Measurements from ENCODE around the gene AIRE. TPM values are rescaled to one million over a fixed set of nuclear protein-coding genes. Genes with fewer than 3 reads are reported as not detected.
"Not testable (repeated sequence)": the region's sequence is repeated elsewhere in the genome, so short reads cannot be mapped to it uniquely, and the experiment has no call there.

The AIRE gene
- polyA plus RNA-seq, 4 donors = 0.19 to 1.2 (median 0.43) TPM

DNA sequence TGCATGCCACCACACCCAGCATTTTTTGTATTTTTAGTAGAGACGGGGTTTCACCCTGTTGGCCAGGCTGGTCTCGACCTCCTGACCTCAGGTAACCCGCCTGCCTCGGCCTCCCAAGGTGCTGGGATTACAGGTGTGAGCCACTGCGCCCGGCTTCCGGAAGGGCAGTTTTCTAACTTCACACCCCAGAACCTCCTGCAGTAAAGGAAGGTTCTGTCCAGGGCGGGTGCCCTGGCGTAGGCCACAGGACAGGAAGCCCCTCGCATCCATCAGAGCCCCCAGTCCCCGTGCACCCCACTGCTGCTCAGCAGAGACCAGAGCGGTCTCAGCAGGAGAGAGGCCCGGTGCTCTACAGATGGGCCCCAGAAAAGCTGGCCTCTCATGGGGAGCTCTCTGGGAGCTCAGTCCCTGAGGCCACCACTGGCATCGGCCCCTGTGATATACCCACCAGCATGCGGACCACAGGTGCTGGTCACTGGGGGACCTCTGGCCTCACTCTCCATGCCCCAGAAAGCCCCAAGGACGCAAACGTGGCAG is 19.9 kb upstream of the AIRE start:
- no peak for DNase-seq (ENCODE audit: low read depth in 4 of 4, low spot score in 2 of 4)

GRCh38 chr21:44267655-44268142 is 18.0 kb upstream of the AIRE start:
- no peak for DNase-seq (ENCODE audit: low read depth in 4 of 4, low spot score in 2 of 4)

DNA sequence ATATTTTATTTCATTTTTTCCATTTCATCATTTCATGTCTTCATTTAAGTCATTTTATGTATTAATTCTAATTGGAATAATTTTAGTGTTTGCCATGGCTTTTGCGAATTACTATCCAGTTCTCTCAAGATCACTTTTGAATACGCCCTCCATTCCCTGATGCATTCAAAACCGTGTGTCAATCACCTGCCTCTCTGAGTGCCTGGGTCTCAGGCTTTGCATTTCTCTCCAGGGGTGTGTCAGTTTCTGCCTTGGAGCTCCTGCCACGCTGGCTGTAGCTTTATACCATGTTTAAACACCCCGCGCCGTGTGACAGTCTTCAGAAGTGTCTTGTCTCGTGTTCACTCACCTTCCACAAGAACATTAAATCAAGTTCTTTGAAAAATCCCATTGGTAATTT is 16.6 kb upstream of the AIRE start:
- DNase-seq (ENCODE audit: low read depth in 4 of 4, low spot score in 2 of 4) = no peak

DNA sequence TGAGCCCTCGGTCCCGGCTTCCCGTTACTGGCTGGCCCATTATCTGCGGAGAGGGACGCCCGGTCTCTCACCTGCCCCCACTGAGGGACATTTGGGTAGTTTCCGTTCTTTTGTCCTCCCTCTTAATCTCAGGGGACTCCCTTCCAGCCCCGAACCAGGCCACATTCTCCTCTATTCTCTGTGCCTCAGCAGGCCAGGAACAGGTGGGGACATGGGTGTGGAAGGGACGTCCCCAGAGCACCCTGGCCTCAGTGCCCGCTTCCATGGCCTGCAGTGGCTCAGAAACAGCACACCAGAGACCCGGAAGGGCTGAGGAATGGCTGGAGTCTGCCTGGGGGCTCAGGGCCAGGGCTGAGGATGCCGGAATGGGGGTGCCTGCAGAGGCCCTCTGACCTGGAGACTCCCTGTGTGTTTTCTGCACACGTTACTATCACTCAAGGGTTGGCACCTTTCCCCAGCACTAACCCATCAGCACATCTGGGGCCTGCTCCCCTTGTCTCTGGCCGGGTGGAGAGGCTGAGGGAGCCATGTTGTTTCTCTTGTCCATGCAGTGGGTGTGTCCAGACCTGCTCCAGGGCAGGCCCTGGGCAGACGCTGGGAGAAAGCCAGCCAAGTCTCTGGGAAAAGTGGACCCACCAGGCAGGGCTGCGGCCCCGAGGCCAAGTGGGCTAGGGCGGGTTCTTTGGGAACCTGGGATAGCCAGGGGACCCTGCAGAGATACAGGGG is 14.0 kb upstream of the AIRE start:
- DNase-seq (ENCODE audit: low read depth in 4 of 4, low spot score in 2 of 4) = no peak

- DNase-seq (ENCODE audit: low read depth in 4 of 4, low spot score in 2 of 4) = no peak
Measured at GRCh38 chr21:44272284-44272858, 13.3 kb upstream of the AIRE start.

DNA sequence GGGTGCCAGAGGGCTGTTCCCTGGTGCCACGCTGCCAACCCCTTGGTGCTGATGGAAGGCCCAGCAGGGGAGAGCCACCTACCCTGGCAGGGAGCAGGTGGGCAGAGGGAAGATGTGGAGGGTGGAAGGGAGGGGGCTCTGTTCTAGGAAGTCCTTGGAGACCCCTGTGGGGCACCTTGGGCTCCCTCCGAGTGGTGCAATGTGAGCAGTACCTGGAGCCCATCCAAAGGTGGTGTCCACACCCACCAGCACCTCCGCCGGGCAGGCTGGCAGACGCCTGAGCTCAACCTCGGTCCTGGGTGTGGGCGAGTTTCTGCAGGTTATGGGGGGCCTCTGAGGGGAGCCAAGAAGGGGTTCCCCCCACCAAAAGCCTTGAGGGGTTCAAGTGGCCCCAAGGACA is 12.6 kb upstream of the AIRE start:
- no peak for DNase-seq (ENCODE audit: low read depth in 4 of 4, low spot score in 2 of 4)

DNA sequence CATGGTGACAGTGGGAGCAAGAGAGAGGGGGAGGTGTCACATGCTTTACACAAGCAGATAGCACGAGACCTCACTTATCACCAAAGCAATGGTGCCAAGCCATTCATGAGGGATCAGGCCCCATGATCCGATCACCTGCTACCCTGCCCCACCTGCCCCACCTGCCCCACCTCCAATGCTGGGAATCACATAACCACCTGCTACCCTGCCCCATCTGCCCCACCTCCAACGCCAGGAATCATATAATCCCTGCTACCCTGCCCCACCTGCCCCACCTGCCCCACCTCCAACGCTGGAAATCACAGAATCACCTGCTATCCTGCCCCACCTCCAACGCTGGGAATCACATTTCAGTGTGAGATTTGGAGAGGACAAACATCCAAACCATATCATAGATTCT is 10.6 kb upstream of the AIRE start:
- DNase-seq (ENCODE audit: low read depth in 4 of 4, low spot score in 2 of 4) = no peak

GRCh38 chr21:44279354-44280260 is 6.1 kb upstream of the AIRE start:
- no peak for DNase-seq (ENCODE audit: low read depth in 4 of 4, low spot score in 2 of 4)

DNA sequence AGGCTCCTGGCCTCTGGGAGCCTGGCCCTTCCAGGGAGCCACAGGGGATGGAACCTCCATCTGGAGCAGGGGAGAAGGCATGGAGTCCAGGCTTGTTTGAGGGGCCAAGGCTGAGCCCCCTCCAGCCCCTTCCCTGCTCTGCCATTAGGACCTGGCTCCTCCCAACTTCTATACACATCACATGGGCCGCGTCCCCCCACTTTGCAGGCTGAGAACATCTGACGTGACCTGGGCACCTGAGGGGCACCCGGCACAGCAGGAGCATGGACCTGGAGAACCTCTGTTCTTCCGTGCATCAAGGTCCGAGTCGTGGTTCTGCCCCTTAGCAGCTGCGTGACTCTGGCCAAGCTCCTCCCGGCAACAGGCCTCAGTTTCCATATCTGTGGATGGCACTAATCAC is 3.9 kb upstream of the AIRE start:
- DNase-seq (ENCODE audit: low read depth in 4 of 4, low spot score in 2 of 4) = no peak

GRCh38 chr21:44282370-44282769 is 3.3 kb upstream of the AIRE start:
- DNase-seq (ENCODE audit: low read depth in 4 of 4, low spot score in 2 of 4) = no peak

- not testable (repeated sequence) for DNase-seq (ENCODE audit: low read depth in 4 of 4, low spot score in 2 of 4)
Measured at GRCh38 chr21:44283211-44283785, 2.4 kb upstream of the AIRE start.

DNA sequence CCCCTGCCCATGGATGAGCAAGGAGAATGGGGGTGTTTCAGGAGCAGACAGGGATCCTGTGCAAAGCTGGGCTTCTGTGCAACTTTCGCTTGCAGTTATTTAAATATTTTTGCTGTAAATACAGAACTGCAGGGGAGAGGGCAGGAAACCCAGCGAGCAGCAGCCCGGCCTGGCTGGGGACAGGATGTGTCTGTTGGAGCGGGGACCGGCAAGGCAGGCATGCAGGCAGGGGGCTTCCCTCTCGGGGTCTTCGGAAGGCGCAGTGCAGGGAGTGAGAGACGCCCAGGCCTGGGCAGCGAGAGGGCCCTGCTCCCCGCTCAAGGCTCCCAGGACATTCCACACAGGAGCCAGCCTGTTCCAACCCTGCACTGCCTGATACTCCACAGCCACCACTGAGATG is 1.7 kb upstream of the AIRE start:
- DNase-seq (ENCODE audit: low read depth in 4 of 4, low spot score in 2 of 4) = no peak

- DNase-seq (ENCODE audit: low read depth in 4 of 4, low spot score in 2 of 4) = no peak
Measured at GRCh38 chr21:44286086-44286715, 525 bp downstream of the AIRE start.

GRCh38 chr21:44286716-44287632 is 1.3 kb downstream of the AIRE start:
- DNase-seq (ENCODE audit: low read depth in 4 of 4, low spot score in 2 of 4) = no peak

- DNase-seq (ENCODE audit: low read depth in 4 of 4, low spot score in 2 of 4) = no peak
Measured at GRCh38 chr21:44288251-44289110, 2.8 kb downstream of the AIRE start.

GRCh38 chr21:44289381-44290010 is 3.8 kb downstream of the AIRE start:
- DNase-seq (ENCODE audit: low read depth in 4 of 4, low spot score in 2 of 4) = no peak

GRCh38 chr21:44290327-44291077 is 4.8 kb downstream of the AIRE start:
- DNase-seq (ENCODE audit: low read depth in 4 of 4, low spot score in 2 of 4) = no peak
